HG02884 (cell line): ENCODE data around the gene KIF3B.
"Not testable (repeated sequence)": the region's sequence is repeated elsewhere in the genome, so short reads cannot be mapped to it uniquely, and the experiment has no call there.

ENCODE experiments used
- ATAC-seq: cut with Tn5 transposase; IDR thresholded peaks from one replicate; pipeline ENCODE4 v1.9.1; 2021; ENCODE audit warnings: mild to moderate bottlenecking, moderate library complexity; ENCODE audit not compliant: unreplicated experiment

Gene KIF3B

DNA sequence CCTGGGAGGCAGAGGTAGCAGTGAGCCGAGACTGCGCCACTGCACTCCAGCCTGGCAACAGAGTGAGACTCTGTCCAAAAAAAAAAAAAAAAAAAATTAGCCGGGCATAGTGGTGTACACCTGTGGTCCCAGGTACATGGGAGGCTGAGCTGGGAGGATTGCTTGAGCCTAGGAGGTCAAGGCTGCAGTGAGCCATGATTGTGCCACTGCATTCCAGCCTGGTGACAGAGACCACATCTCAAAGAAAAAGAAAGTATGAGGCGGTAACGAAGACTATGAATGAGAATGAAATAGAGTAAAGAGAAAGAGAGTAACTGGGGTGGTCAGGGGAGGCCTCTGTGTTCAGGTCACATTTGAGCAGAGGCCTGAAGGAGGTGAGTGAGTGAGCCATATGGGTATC lies 31.2 kb upstream of the KIF3B start:
- ATAC-seq: not testable (repeated sequence)

DNA sequence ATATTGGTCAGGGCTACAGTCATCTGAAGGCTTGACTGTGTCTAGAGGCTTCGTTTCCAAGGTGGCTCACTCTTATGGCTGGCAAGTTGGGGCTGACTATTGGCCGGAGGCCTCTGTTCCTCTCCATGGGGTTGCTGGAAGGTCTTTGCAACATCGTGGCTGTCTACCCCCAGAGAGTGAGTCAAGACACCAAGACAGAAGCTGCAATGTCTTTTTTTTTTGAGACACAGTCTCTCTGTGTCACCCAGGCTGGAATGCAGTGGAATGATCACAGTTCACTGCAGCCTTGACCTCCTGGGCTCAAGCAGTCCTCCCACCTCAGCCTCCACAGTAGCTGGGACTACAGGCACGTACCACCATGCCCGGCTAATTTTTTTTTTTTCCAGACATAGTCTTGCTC lies 29.4 kb upstream of the KIF3B start:
- ATAC-seq: no peak

DNA sequence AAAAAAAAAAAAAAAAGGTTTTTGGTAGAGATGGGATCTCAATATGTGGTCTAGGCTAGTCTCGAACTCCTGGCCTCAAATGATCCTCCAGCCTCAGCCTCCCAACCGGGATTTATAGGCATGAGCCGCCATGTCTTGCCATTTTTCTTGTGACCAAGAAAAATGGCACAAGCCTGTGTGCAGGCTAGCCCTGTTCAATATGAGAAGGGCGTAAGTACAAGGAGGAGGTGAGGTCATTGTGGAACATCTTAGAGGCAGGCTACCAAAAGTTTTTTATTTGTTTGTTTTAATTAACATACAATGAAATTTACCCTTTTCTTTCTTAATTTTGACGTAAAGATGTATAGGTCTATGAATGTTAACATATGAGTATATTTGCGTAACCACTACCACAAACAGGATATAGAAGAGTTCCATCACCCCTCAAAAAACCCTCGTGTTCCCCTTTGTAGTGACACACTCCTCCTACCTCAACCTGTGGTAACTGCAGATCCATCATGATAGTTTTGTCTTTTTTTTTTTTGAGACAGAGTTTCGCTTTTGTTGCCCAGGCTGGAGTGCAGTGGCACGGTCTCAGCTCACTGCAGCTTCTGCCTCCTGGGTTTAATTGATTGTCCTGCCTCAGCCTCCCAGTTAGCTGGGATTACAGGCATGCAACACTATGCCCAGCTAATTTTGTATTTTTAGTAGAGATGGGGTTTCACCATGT lies 28.3 kb upstream of the KIF3B start:
- no peak for ATAC-seq

DNA sequence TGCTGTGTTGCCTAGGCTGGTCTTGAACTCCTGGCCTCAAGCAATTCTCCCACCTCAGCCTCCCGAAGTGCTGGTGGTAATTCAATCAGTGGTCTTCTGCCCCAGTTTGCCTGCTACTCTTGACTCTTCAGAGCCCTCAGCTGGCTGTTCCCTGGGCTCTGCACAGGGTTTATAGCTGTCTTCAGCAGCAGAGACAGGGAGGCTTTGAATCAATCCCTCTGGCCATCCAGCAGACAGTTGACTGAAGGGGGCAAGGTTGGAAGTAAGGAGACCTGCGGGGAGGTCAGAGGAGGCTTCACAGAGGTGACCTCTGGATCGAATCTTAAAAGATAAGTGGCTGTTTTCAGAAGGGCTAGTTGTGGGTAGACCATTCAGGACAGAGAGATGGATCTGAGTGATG lies 26.0 kb upstream of the KIF3B start:
- ATAC-seq: no peak

DNA sequence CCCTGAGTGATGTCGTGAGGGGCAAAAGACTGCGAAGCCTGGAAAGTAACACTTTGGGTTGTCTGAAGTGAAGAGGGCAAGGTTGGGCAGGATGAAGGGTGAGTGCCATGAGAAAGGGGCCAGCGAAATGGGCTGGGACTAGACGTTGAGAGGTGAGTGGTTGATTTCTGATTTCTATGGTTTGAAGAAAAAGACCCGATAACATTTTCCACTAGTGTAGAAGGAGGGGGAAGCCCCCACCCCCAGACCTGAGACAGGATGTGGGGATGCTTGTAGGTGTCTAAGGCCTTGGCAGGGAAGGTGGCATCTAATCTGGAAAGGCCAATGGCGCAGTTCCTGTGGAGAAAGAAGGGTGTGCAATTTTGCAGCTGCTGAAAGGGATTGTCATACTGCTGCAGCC lies 25.3 kb upstream of the KIF3B start:
- ATAC-seq: no peak

DNA sequence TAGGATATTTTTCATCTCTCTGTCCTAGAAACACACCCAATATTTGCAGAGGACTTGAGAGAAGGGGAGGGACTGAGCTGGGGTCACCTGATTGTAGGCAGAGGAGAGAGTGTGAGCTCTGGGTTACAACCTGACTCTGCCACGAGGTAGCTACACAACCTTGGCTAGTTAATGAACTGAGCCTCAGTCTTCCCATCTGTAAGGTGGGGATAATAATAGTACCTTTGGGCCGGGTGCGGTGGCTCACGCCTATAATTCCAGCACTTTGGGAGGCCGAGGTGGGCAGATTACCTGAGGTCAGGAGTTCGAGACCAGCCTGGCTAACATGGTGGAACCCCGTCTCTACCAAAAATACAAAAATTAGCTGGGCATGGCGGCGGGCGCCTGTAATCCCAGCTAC lies 16.5 kb upstream of the KIF3B start:
- ATAC-seq: not testable (repeated sequence)

DNA sequence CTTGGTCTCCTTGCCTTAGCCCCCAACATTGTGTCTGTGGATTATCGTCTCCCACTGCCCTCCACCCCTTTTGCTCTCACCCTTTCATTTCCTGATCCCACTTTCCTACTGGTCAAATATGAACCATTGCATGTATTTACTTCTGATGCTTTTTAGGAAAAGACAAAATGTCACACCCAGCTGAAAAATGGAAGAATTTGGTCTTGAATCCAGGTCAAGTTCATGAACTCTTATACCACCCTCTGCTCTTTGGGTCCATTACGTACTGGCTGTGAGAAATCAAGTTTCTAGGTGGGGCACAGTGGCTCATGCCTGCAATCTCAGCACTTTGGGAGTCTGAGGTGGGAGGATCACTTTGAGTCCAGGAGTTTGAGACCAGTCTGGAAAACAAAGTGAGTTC lies 15.8 kb upstream of the KIF3B start:
- ATAC-seq: no peak

DNA sequence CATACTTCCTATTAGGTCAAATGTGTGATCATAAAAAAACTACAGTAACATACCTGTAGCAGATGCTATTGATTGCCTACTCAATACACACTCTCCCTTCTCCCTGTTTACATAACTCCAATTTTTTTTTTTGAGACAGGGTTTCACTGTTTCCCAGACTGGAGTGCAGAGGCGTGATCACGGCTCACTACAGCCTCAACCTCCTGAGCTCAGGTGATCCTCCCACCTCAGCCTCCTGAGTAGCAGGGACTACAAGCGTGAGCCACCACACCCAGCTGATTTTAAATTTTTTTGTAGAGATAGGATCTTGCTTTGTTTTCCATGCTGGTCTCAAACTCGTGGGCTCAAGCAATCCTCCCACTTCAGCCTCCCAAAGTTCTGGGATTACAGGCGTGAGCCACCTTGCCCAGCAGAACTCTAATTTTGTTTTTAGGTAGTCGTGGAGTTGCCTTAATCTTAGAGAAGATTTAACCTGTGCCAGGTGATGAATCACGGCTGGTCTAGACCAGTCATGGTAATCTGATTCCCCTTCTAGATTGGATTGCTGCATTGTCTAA lies 14.0 kb upstream of the KIF3B start:
- no peak for ATAC-seq

DNA sequence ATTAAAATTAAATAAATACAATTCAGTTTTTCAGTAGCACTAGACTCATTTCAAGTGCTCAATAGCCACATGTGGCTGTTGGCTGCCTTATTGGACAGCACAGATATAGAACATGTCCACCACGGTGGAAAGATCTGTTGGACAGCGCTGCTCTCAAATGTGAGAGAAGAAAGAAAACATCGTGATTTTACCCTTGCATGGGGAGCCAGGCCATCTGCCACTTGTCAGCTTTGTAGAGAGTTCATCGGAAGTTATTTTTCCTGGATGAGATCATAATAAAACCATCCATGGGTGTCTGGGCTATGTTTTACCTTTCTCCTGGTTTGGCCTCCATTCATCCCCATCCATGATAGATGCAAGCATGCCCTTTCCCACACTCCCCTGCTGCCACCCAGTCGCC lies 5.8 kb upstream of the KIF3B start:
- ATAC-seq: no peak

DNA sequence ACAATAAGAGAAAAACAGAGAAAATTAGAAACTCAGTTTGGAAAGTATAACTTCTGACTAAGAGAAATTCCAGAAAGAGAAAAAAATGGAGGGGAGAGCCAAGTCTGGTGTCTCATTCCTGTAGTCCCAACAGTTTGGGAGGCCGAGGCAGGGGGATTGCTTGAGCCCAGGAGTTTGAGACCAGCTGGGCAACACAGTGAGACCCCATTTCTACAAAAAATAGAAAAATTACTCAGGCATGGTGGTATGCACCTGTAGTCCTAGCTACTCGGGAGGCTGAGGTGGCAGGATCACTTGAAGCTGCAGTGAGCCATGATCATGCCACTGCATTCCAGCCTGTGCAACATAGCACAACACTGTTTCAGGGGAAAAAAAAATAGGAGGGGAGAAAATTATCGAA lies 3.1 kb upstream of the KIF3B start:
- ATAC-seq: no peak

DNA sequence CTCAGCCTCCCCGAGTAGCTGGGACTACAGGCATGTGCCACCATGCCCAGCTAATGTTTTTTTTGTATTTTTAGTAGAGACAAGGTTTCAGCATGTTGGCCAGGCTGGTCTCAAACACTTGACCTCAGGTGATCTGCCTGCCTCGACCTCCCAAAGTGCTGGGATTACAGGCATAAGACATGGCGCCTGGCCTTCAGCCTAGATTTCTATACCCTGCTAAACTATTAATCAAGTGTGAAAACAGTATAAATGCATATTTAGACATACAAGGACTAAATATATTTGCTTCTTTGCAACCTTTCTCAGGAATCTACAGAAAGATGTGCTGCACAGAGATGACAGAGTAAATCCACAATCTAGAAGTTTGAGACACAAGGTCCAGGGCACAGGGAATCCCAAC lies 2.3 kb upstream of the KIF3B start:
- not testable (repeated sequence) for ATAC-seq

DNA sequence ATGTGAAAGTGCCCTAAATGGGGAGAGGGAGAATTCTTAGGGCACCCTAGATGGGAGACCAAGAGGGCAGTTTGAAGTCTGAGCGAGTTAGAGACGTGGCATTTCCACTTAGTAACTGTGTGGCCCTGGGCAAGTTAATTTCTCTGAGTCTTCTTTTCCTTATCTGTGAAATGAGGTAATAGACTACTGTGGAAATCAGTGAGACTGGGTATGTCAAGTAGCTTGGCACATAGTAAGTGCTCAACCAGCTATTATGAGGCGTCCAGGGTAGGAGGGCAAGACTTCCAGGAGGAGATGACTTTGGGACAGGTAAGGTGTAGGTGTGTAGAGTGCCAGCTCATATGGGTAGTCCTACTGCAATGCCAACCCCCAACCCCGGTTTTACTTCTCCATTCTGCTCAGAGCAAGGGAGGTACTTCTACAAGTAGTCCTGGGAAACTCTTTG lies 770 bp downstream of the KIF3B start:
- peak; percentile 55 for ATAC-seq

DNA sequence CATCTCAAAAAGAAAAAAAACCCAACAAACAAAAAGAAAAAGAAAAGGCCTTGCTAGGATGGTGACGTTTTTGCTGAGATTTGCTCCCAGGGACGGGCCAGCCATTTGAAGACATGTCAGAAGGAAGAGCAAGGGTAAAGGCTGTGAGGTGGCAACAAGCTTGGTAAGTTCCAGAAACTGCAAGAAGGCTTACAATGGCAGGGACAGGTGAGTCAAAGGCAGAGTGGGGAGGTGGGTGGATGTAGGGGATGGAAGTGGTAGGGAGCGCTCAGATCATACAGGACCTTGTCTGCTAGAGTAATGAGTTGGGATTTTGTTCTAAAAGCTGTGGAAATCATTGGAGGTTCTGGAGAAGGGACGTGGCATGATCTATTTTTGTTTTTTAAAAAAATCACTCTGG lies 4.3 kb downstream of the KIF3B start:
- no peak for ATAC-seq

DNA sequence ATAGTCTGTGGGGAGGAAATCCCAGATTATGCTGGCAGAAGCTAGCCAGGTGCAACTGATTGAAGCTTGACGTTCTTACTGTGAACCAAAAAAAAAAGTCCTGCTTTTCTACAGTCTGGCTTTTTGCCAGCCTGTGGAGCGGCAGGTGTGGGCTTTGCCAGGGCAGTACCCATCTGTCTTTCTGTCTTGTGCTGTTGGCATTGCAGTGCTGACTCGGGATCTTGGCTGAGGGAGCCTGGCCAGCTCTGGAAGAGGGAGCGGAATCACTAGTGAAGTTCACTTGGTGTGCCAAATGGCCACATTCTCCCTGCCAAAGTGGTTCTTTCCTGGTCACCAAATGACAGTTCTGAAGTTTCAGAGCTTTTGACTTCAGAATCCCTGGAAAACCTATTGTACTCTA lies 5.0 kb downstream of the KIF3B start:
- no peak for ATAC-seq

DNA sequence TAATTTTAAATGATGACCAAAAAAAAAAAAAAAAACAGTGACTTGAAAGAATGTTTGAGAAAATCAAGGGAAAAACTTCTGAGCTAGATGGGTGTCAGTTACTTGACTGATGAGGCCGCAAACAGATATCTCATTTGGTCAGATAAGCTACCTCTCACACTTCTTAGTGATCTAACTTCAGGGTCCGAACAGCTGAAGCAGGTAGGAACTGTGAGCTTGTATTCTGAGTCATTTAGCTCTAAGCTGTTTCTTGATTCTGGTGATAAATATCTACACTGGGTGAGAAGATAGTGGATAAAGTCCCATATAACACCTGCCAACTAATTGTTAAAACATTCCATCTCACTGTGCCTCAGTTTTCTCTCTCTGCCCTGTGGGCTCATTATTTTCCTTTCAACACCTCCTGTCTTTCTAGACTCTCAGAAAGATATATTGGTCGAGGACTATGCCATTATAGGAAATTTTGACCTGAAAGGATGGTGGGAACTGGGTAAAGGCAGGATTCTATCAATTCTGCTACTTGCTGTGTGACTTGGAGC lies 7.7 kb downstream of the KIF3B start:
- ATAC-seq: no peak

DNA sequence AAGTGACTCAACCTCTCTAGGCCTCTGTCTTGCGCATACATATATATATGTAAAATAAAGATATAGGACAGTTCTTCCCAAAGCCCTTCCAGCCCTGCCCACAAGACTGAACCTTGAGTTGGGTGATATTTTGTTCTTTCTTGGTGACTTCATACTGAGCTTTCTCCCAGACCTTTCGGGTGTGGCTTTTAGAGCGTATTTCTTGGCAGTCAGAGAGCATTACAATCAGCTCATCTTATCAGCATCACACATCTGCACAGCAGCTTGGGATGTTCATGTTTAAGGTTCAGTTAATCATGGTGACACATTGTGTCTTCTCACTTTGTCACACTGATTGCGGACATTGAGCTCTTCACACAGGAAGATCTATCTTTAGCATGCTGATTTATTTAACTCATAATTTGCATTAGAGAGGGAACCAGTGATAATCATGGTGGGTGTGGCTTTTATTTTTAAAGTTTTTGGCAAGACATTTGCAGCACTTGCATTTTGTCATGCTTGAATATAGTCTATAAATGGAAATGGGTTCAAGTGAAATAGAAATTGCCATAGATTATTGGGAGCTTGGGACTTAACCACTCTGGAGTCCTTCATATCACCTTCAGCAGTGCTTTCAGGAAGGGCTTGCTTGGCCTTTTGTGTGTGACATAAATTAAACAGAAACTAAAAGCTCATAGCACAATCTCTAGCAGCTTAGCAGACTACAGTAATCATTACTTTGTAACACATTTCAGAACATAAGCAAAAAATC lies 8.3 kb downstream of the KIF3B start:
- ATAC-seq: peak; percentile 59

DNA sequence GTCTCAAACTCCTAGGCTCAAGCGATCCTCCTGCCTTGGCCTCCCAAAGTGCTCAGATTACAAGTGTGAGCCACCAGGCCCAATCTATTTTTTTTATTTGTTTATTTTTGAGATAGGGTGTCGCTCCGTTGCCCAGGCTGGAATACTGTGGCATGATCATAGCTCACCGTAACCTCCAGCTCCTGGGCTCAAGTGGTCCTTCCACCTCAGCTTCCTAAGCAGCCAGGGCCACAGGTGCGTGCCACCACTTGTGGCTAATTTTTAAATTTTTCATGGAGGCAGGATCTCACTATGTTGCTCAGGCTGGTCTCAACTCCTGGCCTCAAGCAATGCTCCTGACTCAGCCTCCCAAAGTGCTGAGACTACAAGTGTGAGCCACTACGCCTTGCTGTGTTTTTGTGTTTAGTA lies 9.8 kb downstream of the KIF3B start:
- ATAC-seq: no peak

DNA sequence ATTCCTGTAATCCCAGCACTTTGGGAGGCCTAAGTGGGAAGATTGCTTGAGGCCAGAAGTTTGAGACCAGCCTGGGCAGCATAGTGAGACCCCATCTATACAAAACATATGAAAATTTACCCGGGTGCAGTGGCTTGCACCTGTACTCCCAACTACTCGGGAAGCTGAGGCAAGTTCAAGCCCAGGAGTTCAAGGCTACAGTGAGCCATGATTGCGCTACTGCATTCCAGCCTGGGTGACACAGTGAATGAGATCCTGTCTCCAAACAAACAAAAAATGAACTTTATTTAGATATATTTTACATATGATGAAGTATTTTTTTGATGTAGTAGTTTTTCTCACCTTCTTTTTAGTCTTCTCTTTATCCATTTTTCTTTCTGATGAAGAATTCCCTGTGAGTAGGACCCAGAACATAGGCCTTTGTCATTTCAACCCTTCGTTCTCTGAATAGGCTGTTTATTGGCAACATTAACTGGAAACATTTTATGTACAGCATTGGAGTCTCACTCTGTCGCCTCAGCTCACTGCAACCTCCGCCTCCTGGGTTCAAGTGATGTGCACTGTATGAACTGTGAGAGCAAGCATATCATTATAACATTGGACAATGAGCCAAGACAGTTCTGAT lies 10.9 kb downstream of the KIF3B start:
- no peak for ATAC-seq

DNA sequence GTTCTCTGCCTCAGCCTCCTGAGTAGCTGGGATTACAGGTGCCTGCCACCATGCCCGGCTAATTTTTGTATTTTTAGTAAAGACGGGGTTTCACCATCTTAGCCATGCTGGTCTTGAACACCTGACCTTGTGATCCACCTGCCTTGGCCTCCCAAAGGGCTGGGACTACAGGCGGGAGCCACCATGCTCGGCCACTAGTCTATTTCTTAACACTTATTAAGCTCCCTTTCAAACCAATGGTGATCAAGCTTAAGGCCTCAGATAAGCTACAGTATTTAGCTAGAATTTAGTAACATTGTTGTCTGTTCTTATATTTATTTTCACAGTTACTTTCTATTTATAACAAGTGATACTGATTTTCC lies 11.8 kb downstream of the KIF3B start:
- not testable (repeated sequence) for ATAC-seq

DNA sequence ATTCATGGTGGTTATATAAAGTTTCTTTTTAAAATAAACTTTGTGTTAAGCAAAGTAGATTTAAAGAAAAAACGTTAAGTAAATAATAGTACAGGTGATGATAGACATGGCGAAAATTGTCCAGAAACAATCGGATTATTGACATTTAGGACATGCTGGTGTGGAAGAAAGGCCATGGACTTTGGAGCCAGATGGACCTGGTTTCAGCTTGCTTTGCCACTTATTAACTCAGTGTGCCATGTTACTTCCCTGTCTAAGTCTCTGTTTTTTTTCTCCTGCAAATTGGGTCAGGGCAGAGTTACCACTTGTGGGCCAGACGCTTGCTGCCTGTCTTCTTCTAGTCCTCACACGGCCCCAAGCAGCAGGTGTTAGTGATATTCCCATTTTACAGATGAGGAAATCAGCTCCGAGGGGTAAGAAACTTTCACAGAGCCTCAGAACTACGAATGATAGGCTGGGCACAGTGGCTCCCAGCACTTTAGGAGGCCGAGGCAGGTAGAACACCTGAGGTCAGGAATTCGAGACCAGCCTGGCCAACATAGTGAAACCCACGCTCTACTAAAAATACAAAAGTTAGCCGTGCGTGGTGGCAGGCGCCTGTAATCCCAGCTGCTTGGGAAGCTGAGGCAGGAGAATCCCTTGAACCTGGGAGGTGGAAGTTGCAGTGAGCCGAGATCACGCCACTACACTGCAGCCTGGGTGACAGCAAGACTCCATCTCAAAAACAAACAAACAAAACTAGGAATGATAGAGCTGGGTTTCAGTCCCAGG lies 12.4 kb downstream of the KIF3B start:
- ATAC-seq: no peak

DNA sequence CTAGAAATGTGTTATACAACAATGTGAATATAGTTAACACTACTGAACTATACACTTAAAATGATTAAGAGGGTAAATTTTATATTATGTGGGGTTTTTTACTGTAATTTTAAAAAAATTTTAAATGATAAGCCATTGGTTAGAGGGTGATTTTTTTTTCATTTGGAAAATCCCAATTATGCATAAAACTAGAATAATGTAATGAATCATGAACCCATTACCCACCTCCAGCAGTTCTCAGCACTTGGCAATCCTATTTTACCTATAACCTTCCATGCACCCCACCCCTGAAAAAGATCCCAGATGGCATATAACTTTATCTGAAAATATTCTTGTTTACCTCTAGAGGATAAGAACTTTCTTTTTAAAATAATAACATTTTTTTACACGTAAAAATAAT lies 13.7 kb downstream of the KIF3B start:
- no peak for ATAC-seq
